ENCODE measurements around the gene MYO10.
A peak's percentile ranks its signal among the peaks of the same experiment; 100 is the strongest.
"Not testable (repeated sequence)": the region's sequence is repeated elsewhere in the genome, so short reads cannot be mapped to it uniquely, and the experiment has no call there.

MYO10 gene

DNA sequence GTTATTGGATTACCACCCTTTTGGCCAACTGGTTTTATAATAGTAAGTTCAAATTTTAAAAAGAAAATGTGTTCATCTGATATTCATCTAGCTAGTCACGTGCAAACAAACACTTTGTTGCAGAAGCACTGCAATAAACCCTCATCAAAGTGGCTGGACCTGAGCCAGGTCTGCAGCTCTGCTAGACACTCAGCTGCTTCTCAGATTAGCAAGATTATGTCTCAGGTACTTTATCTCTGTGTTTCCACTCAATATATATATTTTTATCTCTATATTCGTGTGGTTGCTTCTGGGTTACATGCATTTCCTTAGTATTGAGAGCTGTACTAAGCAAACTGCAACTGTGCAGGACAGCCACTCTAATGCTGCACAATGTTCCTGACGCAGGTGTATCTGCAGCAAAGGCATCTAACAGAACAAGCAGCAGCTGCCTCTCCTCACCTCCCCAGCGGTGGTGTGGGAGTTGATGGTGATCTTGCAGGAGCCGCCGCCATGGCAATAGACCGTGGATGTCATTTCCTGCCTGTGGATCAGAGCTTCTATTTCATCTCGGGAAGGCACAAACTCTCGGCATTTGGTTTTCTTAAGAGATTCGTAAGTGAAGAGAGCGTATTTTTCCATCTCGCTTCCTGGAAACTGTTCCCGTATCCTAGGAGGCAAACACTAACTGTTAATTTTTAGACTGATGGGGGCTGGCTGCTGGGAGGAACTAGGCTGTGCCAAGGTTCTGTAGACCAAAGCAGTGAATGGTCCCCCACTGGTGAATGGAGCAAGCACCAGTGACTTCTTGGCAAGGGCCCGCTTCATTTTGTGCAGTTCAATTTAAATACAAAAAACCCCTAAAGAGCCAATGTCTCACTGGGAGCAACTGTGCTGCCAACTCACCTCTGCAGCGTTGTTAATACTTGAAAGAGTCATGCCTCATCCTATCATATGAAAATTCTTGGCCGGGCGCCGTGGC lies 262.6 kb downstream of the MYO10 start:
- intact Hi-C loops (cut with DNase I): no loop called here
- peak in 26 of 42 donors; percentile 22 to 74 (median 45) for DNase-seq

DNA sequence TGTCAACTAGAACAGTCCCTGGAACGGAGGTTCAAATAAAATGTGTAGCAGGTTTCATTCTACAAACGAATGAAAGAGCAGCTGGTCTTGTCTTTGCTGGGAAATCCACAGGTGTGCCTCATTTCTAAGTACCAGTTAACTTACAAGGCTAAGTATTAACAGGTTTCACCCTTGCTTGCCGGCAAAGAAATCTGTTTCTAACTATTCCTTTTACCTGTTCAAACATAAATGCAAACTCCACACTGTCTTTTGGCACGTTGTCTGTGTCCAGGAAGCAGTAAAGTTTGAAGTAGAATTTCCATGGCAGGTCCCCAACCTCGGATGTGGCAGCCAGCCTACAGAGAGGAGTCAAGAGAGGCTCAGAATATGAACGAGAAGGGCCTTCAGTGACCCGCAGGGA lies 264.9 kb downstream of the MYO10 start:
- DNase-seq: peak in 1 of 42 donors; percentile 27
- intact Hi-C loops (cut with DNase I): no loop called here

DNA sequence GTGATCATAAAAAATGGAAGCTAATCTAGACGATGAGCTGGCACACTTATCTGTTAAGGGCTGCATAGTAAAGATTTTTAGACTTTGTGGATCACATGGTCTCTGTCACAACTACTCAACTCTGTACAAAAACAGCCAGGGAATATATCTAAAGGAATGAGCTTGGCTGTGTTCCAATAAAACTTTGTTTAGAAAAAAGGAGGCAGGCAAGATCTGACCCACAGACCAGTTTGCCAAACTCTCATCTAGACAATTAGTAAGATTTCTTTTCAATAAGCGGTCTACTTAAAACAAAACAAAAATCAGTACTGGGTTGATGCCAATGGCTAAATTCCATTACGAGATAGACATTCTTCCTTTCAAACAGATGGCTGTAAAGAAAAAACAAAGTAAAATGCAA lies 266.3 kb downstream of the MYO10 start:
- intact Hi-C loops (cut with DNase I): loop anchor here (10.0 kb wide), 2 partner anchors 105 to 185 kb away; no protein-coding TSS in a partner anchor
- peak in 1 of 42 donors; percentile 8 for DNase-seq

DNA sequence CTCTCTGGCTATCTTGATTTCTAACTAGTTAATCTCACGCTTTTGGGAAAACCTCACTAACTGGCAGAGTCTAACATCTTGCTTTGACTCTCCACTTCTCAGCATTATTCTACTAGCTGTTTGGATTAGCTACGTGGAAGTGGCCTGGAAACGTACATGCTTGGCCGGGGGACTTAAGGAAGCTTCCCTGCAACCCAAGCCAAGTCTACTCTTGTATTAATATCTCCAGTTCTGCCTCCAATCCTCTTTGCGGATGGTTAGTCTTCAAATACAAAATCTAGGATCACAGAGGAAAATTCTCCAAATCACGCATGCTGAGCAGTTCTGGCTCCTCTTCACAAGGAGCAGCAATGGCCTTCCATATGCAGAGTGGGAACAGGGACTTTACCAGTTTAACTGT lies 267.5 kb downstream of the MYO10 start:
- intact Hi-C loops (cut with DNase I): loop anchor here (10.0 kb wide), 2 partner anchors 104 to 184 kb away; no protein-coding TSS in a partner anchor
- peak in 1 of 42 donors; percentile 9 for DNase-seq

DNA sequence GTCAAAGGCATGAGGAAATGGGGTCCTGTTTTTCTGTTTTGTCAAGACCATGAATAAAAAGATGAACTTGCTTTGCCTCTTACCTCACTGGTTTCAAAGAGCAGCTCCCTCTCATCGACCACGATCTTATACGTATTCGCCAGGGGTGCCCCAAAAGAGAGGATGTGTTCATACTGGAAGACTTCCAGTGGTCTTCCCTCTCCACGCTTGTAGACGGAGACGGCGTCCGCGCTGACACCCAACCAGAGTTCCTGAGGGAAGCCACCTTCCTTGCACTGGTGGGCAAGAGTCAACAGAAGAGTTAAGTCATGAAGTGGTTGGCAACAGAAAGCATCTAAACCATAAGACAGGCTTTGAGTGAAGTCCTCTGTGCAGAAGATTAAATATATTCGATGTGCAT lies 267.9 kb downstream of the MYO10 start:
- DNase-seq: peak in 1 of 42 donors; percentile 27
- intact Hi-C loops (cut with DNase I): loop anchor here (10.0 kb wide), 2 partner anchors 103 to 183 kb away; no protein-coding TSS in a partner anchor

DNA sequence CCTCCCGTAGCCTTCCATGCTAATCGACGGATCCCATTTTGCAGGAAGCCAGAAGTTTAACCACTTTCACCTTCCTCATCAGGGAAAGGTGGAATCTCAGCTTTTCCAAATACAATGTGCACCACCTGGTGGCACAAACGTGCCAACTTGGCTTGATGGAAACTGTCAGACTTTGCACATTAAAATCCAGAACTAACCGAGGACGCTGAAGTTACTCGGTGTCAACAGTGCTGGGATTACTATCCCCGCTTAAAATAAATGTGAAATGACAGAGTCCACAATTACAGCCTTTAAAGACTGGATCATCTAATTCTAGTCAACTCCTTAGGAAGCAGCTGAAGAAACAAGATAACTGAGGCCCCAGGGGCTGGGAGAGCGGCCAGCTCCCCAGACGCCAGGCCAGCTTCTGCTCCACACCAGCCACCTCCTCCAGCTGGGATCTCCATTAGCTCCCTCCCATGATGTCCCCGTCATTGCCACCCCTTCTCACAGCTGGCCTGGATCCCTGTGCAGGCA lies 269.1 kb downstream of the MYO10 start:
- peak in 40 of 42 donors; percentile 28 to 85 (median 65) for DNase-seq
- intact Hi-C loops (cut with DNase I): loop anchor here (10.0 kb wide), 2 partner anchors 102 to 182 kb away; no protein-coding TSS in a partner anchor

DNA sequence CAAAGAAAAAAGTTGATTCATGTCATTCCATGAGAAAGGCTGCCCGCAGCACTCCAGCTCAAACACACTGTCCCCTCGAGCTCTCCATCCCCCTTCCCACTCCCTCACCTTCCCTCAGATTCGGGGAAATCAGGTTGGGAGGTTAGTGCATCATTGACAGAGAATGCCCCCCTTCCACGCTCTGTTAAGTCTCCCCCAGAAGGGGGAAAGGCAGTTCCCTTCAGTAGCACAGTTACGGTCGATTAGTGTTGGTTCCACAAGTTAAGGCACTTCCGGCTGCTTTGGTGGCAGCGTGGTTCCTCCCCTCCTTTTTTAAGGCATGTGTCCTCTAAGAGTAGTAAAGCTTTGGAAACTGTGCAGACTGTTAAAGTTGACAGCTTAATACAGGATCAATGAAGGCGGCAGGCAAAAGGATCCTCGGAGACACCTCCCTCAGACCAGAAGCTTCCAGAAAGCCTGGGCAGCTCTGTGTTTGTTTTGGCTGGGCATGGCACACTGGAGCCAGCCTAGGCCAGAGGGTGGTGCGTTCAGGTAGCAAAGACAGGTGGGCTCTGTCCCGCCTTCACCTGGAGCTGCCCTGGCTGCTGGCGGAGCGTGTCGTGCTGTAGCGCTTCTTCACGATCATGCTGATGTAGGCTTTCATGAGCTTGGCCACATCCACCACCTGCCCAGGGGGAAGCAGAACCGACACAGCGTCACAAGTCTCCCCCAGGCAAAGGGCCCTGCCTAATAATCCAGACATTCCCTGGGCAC lies 269.8 kb downstream of the MYO10 start:
- intact Hi-C loops (cut with DNase I): loop anchor here (10.0 kb wide), 2 partner anchors 102 to 182 kb away; no protein-coding TSS in a partner anchor
- peak in 1 of 42 donors; percentile 32 for DNase-seq

DNA sequence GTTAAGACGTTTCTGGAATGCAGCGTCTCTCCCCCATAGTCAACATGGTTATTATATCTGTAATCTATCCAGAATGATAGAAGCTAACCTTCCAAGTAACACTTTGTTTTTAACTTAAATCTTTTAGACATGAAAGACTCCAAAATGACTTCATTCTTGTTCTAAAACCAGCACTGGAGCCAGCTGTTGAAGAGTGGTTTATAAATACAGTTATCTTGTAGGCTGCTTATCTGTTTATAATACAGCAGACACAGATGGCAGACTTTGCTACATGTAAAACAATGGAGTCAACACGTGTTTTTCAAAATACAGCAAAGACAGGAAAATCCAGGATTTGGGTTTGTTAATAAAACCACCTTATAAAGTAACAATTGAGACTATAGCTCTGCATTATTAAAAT lies 270.5 kb downstream of the MYO10 start:
- DNase-seq: peak in 1 of 42 donors; percentile 4
- intact Hi-C loops (cut with DNase I): loop anchor here (10.0 kb wide), 2 partner anchors 101 to 181 kb away; no protein-coding TSS in a partner anchor

DNA sequence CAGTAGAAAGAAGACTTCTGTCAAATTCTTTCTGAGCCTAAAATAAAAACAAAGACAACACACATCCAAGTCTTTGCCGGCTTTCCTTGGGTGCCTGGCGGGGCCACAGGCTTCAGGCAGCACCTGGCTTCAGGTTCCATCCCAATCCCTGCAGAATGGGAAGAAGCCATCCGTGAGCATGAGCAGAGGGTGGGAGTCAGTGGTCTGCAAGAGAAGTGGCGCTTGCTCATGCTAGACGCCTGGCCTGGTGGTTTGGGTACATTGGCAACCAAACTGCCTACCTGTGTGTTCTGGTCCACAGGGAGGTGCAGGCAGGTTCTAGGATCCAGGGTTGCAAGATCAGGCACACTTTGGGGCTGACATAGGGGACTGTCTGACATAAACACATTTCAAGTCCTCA lies 271.7 kb downstream of the MYO10 start:
- DNase-seq: peak in 1 of 42 donors; percentile 25
- intact Hi-C loops (cut with DNase I): loop anchor here (10.0 kb wide), 2 partner anchors 100 to 180 kb away; no protein-coding TSS in a partner anchor

DNA sequence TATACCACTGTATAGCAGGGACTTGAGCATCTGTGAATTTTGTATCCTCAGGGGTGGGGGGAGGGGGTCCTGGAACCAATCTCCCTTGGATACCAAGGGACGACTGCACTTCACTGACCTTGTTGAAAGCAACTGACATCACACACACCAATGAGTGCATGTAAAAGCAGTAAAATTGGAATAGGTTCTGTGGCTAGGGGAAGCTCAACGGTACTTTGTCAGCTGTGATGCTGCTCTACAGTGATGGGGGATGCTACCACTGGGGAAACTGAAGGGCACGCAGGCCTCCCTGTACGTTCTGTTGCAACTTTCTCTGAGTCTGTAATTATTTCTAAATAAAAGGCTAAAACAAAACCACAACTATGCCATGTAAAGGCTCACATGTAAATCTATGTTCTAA lies 272.2 kb downstream of the MYO10 start:
- intact Hi-C loops (cut with DNase I): loop anchor here (10.0 kb wide), 2 partner anchors 99 to 179 kb away; no protein-coding TSS in a partner anchor
- DNase-seq: peak in 1 of 42 donors; percentile 9

DNA sequence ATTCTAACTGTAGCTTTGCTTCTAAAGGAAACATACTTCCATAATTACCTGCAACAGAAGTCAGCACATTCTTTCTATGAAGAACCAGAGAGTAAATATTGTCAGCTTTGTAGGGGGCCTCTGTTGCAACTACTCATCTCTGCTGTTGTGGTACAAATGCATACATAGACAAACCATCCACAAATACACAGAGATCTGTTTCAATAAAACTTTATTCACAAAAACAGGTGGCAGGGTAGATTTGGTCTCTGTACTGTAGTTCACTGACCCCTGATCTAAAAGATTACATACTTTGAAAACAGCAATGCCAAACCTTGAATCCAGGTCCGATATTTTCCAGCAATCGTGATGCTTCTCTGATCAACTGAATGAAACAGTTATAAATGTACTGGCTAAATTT lies 274.4 kb downstream of the MYO10 start:
- no peak for DNase-seq
- intact Hi-C loops (cut with DNase I): loop anchor here (10.0 kb wide), 2 partner anchors 97 to 177 kb away; no protein-coding TSS in a partner anchor

DNA sequence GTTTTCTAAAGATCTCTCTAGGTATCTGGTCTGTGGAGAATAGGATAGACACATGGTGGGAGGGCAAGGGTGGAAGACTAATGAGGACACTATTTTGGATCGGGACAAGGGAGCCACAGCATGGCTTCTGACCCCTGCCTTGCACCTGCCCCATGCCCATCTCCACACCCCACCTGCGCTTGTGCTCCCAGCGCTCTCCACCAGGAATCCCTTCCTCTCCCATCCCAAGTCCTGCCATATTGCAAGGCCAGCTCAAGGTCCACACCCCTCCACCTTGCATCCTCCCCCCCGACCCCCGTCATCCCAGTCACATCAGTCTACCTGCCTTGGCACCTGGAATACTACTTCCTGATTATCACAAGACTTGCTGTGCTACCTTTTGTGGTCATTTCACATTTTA lies 275.1 kb downstream of the MYO10 start:
- intact Hi-C loops (cut with DNase I): loop anchor here (10.0 kb wide), 2 partner anchors 96 to 176 kb away; no protein-coding TSS in a partner anchor
- peak in 1 of 42 donors; percentile 22 for DNase-seq

DNA sequence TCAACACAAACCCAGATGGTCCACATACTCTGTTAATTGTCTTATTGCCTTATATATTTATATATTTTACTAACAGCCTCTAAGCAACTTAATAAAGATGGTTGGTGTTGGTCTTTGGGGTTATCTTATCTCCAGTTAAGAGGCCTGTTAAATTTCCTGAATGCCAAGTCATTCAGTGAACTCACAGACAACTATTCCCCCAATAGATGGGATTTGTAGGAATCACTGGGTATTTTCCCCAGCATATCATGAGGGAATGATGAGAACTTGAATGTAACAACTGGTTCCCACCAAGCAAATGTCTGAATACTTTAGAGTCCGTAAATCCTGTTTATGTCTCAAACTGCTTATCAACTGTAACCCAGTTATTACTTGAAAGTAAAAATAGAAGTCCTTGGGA lies 276.6 kb downstream of the MYO10 start:
- no peak for DNase-seq
- intact Hi-C loops (cut with DNase I): no loop called here

DNA sequence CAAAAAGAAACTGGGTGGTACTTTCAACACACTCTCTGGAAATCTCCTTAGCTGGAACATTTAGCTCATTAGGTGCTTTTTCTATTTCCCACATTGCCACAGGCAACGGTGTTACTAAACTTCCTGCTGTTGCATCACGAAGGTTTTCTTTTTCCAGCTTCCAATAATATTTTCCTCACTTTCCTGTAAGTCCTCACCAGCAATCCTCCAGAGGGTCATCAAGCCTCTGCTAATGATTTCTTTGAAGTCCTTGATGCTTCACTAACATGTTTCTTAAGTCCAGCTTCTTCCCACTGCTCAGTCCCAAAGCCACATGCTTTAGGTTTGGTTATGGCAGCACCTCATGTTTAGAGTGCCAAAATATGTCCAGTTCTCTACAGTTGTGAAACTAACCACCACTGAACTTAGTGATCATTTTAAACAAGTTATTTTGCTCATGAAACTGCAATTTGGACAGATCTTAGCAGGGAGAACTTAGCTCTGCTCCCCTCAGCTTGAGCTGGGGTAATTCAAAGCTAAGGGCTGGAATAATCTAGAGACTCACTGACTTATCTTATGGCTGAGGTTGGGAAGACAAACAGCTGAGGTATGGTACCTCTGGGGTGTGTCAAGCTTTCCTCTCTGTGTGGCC lies 279.4 kb downstream of the MYO10 start:
- DNase-seq: no peak
- intact Hi-C loops (cut with DNase I): no loop called here

DNA sequence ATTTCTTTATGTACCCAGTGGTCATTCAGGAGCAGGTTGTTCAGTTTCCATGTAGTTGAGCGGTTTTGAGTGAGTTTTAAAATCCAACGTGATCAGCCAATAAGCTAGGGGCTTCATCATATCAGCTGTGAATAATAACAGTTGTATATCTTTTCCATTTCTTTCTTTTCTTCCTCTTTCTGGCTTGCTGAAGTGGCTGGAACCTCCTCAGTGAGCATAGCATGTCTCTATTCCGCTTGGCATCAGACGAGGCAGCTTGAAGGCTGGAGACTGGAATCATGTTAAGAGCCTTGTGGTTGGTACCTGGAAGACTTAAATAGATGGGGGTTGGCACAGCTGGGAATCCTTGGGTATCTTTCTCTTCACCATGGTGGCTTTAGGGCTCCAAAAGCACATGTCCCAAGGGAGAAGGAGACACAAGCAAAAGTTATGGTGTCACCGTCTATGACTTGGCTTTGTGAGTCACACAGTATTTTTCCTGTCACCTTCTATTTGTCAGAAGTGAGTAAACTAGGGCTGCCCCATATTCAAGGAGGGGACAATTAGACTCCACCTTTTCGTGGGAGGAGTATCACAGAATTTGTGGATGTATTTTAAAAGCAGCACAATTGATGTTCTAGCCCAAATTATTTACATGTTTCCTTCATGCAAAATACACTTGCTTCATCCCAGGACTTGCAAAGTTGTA lies 281.3 kb downstream of the MYO10 start:
- DNase-seq: no peak
- intact Hi-C loops (cut with DNase I): no loop called here

DNA sequence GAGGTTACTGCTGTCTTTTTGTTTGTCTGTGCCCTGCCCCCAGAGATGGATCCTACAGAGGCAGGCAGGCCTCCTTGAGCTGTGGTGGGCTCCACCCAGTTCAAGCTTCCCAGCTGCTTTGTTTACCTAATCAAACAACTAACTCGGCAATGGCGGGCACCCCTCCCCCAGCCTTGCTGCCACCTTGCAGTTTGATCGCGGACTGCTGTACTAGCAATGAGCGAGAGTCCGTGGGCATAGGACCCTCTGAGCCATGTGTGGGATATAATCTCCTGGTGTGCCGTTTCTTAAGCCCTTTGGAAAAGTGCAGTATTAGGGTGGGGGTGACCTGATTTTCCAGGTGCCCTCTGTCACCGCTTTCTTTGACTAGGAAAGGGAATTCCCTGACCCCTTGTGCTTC lies 287.3 kb downstream of the MYO10 start:
- intact Hi-C loops (cut with DNase I): not testable (repeated sequence)
- peak in 1 of 42 donors; percentile 17 for DNase-seq

DNA sequence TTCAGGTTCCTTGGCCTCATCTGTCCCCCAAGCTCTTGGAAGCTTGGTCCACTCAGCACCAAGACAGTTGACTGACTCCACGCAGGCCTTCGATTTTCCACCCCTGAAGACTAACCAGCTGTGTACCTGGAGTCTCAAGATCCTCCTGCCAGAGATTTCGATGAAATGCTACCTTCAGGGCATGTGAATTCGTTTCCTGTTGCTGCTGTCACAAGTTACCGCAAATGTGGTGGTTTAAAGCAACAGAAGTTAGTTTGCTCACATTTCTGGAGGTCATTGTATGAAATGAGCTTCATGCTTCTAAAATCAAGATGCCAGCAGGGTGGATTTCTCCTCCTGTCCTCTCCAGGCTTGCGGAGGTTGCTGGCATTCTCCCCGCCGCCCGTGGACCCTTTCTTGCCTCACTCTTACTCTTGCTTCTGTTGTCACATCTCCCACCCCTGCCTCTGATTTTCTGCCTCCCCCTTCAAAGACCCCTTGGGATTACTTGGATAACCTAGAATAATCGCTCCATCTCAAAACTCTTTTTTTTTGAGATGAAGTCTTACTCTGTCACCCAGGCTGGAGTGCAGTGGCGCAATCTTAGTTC lies 291.7 kb downstream of the MYO10 start:
- intact Hi-C loops (cut with DNase I): no loop called here
- DNase-seq: peak in 1 of 42 donors; percentile 8

DNA sequence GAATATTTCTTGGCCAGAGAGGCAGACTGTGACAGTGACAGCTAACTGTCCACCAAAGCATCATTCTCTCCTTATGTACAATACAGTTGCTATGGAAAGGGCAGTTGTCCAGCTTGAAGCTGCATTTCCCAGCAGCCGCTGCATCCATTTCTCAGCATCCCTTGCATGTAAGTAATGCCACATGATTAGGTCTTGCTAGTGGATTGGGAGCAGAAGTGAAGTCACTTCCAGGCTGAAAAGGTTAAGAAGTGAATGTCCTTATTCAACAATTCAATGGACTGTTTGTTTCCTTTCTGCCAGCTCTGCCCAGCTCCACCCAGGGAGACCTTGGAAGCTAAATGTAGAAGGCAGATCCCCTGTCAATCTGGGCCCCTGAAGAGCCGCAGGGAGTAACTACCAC lies 293.2 kb downstream of the MYO10 start:
- peak in 1 of 42 donors; percentile 23 for DNase-seq
- intact Hi-C loops (cut with DNase I): no loop called here

Measured in head of caudate nucleus (tissue), 42 donors.